ENCODE results near the gene PRR16.

Gene PRR16

GRCh38 chr5:120599576-120599975 lies 135.5 kb downstream of the PRR16 start:
- DNase-seq: no peak

- DNase-seq: no peak
Observed at GRCh38 chr5:120600639-120601038, 136.5 kb downstream of the PRR16 start.

GRCh38 chr5:120602033-120602432 lies 137.9 kb downstream of the PRR16 start:
- no peak for DNase-seq

- DNase-seq: no peak
Observed at GRCh38 chr5:120604884-120605283, 140.8 kb downstream of the PRR16 start.

- DNase-seq: no peak
Observed at GRCh38 chr5:120605325-120606079, 141.4 kb downstream of the PRR16 start.

- no peak for DNase-seq
Observed at GRCh38 chr5:120609570-120609969, 145.5 kb downstream of the PRR16 start.

- no peak for DNase-seq
Observed at GRCh38 chr5:120610145-120610544, 146.0 kb downstream of the PRR16 start.

- DNase-seq: no peak
Observed at GRCh38 chr5:120613729-120614128, 149.6 kb downstream of the PRR16 start.

- DNase-seq: no peak
Observed at GRCh38 chr5:120614531-120615180, 150.6 kb downstream of the PRR16 start.

GRCh38 chr5:120615967-120616645 lies 152.0 kb downstream of the PRR16 start:
- DNase-seq: no peak

GRCh38 chr5:120621339-120621738 lies 157.2 kb downstream of the PRR16 start:
- DNase-seq: no peak

- no peak for DNase-seq
Observed at GRCh38 chr5:120624021-120624563, 160.0 kb downstream of the PRR16 start.

GRCh38 chr5:120628156-120628555 lies 164.1 kb downstream of the PRR16 start:
- DNase-seq: no peak

- no peak for DNase-seq
Observed at GRCh38 chr5:120630550-120630949, 166.4 kb downstream of the PRR16 start.

GRCh38 chr5:120631611-120632010 lies 167.5 kb downstream of the PRR16 start:
- DNase-seq: no peak

- no peak for DNase-seq
Observed at GRCh38 chr5:120632430-120632829, 168.3 kb downstream of the PRR16 start.

GRCh38 chr5:120638449-120638848 lies 174.3 kb downstream of the PRR16 start:
- no peak for DNase-seq

GRCh38 chr5:120640778-120641177 lies 176.7 kb downstream of the PRR16 start:
- DNase-seq: no peak

GRCh38 chr5:120644516-120644915 lies 180.4 kb downstream of the PRR16 start:
- DNase-seq: no peak

GRCh38 chr5:120655828-120656435 lies 191.8 kb downstream of the PRR16 start:
- no peak for DNase-seq

GRCh38 chr5:120657104-120657503 lies 193.0 kb downstream of the PRR16 start:
- no peak for DNase-seq

GRCh38 chr5:120677481-120677880 lies 213.4 kb downstream of the PRR16 start:
- DNase-seq: no peak

GRCh38 chr5:120678279-120678678 lies 214.2 kb downstream of the PRR16 start:
- DNase-seq: no peak

Data from activated CD4-positive, CD25-positive, alpha-beta regulatory T cell (primary cell).